Epithelial cell of prostate (primary cell): ENCODE data around the gene MOB3B.
A peak's percentile ranks its signal among the peaks of the same experiment; 100 is the strongest.

Experiments used
- DNase-seq: peaks from one replicate; pipeline ENCODE4 v3.0.0-alpha.2; 2011; ENCODE audit warnings: low read depth, low spot score
- H3K27ac ChIP-seq: fragments of 450-650 bp; 2 replicates; pipeline ENCODE4 v1.5.1; 2017; ENCODE audit warnings: mild to moderate bottlenecking

The MOB3B gene

DNA sequence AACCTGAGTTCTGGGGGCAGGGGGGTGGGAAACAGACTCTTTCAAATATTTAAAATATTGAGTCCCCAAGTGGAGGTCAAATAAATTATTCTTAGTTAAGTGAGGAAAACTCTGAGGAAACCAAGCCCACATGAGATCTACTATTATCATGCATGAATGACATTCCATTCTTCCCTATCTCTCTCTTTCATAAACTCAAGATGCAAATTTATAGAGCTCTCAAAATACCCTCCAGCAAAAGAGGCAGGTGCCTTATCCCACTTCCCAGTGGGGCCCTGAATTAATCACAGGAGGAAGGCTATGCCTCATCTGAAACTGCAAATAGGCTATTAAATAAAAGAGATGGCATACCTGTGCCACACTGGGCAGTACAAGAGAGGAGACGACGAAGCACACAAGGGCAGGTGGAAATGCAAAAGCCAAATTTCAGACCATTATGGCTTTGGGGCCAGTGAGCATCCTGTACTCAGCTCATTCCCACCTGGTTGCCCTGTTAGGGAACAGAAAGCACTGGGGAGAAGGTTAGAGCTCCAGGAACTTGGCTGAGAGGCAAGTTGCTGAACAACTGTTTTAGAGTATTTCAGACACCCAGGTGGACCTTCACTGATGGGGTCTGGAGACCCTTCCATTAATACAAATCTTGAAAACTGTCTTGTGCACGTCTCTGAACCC, 130.5 kb downstream of the MOB3B start:
- H3K27ac ChIP-seq = no peak overlapping the region
- DNase-seq = no peak

DNA sequence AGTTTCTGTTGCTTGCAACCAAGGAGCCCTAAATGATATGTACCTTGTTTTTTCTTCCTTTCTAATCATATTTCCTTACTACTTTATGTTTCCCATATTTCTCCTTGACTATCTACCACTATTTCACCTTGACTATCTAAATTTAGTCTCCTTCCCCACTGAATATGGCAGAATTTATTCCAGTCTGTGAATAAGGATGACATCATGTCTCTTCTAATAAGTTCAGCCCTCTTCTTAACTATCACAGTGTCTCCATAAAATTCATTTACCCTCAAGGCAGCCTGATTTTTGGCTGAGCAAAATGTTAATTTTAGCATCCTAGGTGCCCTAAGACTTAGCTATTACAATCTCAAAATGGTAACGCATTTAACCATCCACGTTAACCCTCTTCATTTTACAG, 133.1 kb downstream of the MOB3B start:
- no peak for DNase-seq
- H3K27ac ChIP-seq = peak overlapping the region; percentile 61

DNA sequence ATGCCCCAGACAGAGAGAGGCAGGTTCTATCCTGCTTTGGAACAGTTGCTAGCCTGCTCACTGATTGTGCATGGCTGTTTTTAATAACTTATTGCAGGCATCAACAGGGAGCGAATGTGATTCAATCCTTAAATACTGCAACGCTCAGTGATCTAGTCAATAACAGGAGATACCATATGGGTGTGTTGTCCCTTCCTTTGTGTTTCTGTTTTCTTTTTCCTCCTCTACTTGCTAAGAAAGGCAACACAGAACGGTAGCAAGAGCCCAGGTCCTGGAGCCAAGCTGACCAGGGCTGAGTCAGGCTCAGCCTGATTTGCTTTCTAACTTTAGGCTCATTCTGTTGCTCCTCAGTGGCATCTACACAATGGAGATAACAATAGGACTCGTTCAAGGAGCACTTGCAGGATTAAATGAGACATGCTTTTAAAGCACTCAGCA, 134.1 kb downstream of the MOB3B start:
- H3K27ac ChIP-seq = peak overlapping the region; percentile 61
- peak; percentile 59 for DNase-seq

DNA sequence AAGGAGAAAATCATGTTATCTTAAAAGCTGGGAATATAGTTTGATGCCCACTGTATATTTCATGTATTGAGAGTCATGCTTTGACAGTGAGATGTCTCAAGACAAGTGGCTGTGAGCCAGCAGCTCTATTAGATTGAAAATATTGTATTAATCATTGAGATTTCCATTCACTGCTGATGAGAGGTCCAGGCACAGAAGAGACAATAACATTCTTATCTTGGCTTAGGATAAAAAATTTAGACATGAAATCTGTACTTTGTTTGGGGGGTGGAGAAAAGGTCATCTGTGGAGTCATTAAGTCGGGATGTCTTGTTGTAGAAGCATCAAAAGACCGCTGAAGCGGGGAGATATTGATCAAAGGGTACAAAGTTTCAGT, 134.8 kb downstream of the MOB3B start:
- peak overlapping the region; percentile 61 for H3K27ac ChIP-seq
- DNase-seq = no peak

DNA sequence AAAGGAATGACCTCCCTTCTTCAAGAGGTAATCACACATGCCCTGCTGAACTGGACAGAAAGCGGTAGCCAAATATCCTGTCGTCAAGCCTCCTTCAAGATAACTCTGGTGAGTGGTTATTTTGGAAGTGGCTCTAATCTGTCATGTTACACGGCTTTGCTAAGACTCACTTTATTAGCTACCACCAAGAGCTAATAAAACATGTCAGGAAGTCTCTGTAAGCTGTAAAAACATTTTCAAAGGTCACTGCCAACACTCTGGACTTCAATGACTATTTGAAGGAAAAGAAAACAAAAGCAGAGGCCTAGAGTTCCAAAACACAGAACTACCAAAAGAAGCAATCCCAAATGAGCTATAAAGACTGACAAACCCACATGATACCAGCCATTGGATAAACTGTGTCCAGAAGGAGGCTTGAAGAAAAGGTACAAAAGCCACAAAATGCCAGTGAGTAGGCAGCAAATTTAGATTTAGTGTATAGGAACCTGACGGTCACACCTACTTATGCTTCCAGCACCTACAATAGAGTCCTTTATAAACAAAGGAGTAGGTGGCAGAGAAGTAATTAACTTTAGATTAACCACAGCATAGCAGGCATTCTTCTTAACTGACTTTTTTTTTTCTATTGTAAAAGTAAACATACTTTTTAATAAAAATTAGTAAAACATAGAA, 135.3 kb downstream of the MOB3B start:
- DNase-seq = no peak
- peak overlapping the region; percentile 61 for H3K27ac ChIP-seq

DNA sequence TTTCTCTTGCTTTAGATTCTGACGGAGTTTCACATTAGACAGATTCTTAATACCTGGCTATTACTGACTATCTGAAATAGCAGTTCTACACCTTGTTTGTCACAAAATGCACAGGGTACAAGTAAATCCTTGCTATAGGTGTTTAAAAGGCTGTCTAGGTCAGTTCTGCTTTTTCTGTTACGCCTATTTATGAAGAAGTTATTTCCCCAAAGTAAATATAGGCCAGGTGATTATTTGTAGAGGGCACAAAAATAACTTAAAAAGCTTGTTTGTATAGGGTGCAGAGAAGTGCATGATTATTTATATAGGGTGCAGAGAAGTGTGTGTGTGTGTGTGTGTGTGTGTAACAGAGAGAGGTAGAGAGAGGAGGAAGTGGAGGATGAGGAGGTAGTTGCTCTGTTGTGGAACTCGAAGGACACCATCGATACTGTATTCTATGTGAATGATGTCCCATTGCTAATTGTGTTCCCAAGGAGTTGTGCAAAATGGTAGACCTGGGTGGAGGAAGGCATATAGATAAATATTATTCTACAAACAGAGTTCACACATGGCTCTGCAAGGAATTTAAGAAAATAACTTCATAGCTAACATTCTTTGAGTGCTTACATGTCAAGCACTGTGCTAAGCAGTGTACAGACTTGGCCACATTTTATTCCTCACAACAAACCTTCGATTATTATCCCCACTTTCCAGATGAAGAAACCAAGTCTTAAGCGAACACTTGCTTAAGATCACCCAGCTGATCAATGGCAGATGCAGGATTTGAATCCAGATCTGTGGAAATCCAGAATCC, 136.4 kb downstream of the MOB3B start:
- H3K27ac ChIP-seq = no peak overlapping the region
- DNase-seq = no peak

DNA sequence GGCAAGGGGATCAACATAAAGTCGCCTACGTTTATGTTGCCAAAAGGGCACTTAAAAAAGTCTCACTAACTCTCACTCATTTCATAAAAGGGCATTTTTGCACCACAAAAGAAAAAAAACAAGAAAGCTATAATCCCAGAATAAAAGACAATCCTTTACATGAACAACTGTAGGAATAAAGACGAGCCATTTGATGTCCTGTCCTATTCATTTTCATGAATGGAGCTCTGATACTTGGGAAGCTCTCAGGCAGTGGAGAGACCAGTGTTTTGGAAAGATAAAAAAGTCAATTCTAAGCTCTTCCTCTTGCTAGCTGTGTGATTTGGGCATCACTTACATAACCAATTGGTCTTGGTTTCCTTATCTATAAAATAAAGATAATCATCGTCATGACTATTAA, 137.2 kb downstream of the MOB3B start:
- DNase-seq = no peak
- H3K27ac ChIP-seq = no peak overlapping the region

DNA sequence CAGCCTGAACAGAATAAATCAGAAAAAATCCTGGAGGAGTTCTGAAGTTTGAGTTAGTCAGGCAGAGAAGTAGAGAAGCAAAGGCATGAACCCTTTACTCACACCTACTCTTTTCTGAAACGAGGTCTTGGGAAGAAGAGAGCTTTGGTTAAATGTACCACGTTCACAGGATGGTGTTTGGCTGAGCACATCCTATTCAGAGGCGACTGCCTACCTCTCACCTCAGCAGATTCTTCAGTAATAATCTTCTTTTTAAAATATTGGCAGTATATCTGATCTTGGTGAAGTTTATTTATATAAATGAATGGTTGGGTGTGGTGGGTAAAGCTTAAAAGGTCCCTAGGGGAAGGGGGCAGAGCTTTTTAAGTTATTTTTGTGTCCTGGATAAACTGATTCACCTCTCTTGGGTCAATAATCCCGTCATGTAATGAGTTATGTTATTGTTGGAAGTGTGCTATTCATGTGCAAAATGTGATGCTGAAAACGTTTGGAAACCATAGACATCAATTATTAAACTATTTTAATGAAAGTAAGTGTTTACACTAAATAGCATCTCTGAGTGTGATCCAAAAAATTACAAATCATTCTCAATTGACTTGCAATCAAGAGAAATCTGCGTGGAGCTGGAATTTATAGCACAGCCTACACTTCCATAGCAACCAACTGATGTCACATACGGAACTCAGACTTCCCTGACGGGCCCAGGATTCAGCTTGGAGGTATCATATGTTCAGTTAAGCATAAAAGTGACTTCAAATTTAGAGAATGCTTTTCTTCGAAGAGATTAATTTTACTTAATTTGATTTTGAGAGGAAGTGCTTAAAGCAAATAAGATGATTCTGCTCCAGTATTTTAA, 138.3 kb downstream of the MOB3B start:
- no peak for DNase-seq
- no peak overlapping the region for H3K27ac ChIP-seq

DNA sequence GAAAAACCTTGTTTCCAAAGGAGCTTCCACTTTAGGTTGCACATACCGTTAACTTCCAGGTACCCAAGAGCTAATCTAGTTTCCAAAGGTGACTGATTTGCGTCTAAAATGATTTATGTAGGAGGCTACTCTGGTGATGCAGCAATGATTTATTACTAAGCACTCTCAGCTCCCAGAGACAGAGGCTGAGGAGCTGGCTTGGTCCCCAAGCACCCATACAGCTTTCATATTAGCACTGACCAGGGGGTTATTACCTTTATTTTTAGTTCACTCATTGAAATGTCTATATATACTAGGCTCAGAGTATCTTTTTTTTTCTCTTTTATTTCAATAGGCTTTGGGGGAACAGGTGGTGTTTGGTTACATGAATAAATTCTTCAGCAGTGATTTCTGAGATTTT, 141.5 kb downstream of the MOB3B start:
- H3K27ac ChIP-seq = no peak overlapping the region
- no peak for DNase-seq

DNA sequence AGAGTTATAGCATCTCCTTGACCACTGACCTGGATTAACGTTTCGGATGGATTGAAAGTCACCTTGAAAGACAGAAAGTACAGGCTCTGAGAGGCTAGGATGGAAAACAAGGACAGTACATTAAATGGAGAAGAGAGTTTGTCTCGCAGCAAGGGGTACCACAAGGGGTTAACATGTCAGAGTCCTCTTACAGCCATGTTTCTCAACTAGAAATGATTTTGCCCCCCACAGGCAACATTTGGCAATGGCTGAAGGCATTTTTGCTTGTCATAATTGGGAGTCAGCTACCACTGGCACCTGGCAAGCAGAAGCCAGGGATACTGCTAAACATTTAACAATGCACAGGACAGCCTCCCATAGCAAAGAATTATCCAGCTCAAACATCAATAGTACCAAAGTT, 141.9 kb downstream of the MOB3B start:
- no peak for DNase-seq

DNA sequence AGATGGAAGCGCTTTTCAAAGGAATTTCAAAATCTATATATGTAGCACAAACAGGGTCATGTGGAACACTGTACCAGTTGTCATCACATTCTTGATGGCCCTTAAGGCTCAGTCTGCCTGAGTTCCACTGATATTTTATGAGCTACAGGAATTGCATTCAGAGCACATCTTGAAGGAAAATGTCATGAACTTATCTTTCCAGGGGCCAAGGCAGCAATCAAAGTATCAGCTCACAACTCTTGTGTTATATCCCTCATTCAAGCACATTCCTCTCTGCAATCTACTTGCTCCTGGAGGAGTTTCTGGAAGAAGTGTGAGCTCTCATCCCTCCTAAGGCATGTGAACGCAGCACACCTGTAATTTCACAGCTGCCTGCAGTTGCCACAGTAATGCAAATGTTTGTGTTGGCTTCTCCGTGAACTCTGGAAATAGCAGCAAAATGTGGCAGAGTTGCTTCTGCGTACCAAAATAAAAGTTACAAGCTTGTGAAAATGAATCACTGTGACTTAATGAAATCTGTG, 143.0 kb downstream of the MOB3B start:
- no peak for DNase-seq
- H3K27ac ChIP-seq = no peak overlapping the region

More for the DNA sequence above, 141.9 kb downstream of the MOB3B start:
- H3K27ac ChIP-seq = no peak overlapping the region

DNA sequence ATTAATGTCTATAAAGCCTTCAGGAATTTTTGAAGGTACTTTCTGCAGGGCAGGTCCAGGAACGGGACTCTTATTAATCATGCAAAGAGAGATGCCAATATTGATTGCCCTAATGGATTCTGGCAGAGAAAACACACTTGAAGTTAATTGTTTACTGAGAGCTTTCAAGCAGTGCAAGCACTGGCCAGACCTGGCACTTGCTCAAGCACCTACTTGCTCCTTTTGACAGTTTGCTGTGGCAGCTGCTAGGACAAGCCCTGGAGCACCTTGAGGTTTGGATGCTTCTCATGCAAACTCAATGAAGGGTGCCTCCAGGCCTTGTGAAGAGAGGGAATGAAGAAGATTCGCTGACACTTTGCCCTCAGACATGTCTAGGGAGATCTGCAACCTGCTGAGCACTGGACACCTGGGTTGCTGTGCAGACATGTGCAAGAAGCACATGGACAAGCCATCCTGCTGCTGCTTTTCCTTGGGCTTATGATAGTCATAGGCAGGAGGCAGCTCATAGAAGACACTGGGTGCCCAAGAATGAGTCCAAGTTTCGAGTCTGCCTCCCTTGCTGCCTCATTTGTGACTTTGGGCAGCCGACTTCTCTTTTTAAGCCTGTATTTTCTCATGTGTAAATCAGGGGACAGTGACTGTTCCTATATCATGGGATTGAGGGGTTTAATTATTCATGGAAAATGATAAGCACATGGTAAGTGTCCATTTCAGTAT, 143.8 kb downstream of the MOB3B start:
- no peak overlapping the region for H3K27ac ChIP-seq
- no peak for DNase-seq

DNA sequence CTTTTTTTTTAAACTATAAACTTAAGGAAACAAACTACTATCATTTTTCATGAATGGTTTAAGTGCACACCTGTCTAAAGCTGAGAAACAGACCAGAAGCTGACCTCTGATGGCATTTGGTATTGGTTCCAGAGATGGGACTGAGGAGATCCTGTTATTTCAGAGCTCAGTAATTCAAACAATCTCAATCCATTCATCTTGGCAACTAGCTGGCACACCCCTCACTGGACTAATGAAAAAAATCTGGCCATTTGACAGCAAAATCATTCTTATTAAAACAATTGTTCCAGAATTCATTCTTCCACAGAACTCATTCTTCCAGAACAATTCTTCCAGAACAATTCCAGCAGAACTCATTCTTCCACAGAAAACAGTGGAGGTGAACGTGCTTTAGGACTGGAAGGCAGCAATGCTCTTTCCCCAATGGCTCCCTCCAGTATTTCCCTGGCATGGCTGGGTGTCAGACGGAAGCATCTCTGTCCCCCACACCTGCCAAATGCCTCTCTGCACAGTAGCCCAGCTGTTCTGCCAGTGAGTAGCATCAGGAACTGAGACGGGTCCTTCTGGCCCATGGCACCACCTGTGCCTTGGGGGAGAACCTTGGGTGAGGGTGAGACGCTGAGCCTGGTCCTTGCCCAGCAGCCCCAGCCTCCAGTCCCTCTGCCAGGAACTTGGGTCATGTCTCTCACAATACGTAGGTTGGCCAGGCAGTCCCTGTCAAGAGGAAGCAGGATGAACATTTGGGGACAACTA, 145.2 kb downstream of the MOB3B start:
- no peak overlapping the region for H3K27ac ChIP-seq
- DNase-seq = no peak

DNA sequence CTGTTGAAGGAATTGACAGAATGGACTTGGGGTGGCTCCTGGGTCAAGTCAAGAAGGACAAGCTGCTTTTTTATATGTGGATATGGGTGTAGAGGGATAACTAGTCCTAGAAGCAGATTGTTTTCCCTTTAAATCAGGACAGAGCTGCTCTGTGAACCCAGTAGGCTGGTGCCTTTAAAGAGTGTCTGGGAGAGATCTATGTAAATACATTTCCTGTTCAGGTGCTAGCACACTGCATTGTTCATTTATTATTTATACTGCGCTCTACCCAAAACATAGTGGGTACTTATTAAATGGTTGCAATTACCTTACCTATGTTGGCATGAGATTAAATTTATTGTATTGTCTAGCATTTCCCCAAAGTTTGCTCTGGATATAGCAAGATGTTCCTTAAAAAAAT, 146.1 kb downstream of the MOB3B start:
- DNase-seq = no peak
- H3K27ac ChIP-seq = no peak overlapping the region

DNA sequence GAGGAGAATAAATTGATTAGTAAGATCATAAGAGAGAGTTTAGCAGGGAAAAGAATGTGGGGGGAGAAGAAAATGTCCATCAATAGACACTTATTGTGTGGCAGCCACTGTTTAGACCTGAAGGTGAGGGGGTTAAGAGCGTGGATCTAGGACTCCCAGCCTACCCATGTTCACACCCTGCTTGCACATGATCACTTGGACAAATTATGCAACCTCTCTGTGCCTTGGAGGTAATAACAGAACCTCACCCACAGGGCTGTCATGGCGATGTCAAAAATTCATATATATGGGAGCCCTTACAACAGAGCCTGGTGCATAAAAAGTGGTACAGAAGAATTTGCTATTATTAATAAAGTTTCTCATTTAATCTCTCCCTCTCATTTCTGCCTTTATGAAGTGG, 146.6 kb downstream of the MOB3B start:
- no peak overlapping the region for H3K27ac ChIP-seq
- no peak for DNase-seq

DNA sequence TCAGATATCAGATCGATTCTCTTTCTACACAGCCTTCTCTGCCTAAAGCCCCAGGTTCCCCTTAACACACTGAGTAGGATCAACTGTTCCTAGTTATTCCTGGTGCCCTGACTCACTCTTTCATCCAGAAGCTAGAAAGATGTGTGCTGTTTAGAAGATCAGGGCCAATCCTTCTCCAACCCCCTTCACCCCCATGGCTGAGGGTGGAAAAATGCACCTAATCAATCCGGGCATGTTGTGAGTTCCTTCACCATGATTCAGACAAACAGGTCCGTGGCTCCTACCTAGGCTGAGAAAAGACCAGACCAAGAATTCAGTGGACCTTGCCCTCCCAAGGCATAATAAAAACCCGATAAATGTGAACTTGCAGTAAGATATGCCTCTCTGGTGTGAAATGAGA, 147.3 kb downstream of the MOB3B start:
- no peak overlapping the region for H3K27ac ChIP-seq
- no peak for DNase-seq

DNA sequence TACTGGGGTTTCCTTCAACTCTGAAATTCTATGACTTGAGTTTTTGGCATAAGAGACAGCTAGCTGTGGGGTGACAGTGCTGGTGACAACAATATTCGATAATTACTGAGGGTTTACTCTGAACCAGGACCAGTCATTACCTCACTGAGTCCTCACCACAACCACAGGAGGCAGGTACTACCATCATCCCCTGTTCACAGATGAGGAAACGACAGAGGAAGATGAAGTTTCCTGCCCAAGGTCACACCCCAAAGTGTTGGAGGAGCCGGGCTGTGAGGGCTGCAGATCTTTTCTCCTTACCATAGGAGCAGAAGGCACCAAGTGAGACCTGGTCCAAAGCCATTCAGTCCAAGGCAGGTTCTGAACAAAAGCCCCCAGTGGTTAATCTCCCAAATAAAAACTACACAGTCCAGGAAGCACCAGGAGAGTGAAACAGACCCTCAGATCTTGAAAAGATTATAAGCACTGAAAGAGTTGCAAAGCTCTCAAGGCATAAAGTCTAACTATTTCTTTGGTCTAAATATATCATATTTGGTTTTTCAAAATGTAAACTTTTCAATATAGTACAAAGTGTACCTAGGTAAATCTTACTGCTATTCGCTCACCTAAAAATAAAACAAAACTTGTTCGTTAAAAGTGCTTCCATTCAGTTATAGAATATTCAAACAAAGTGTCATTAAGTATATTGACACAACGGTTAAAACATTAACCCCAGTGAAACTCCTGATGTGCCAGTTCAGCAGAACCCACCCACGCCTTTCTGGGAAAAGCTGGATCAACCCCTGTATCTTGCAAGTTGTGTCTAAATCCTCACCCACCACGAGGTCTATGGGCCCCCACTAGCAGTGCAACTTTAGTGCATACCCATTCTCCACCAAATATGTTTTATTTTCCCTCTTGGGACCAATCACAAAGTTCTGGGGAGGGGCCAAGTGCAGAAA, 150.0 kb downstream of the MOB3B start:
- H3K27ac ChIP-seq = no peak overlapping the region
- no peak for DNase-seq
